Stimulated activated CD8-positive, alpha-beta memory T cell treated with anti-CD3 and anti-CD28 coated beads, Interleukin-7, amount 100 ng/mL, for 4 hours (primary cell): ENCODE measurements around the gene EXOC5.
"Not testable (repeated sequence)": the region's sequence is repeated elsewhere in the genome, so short reads cannot be mapped to it uniquely, and the experiment has no call there.

Experiments
- DNase-seq, 2 donors: peaks; one replicate each; pipeline ENCODE4 v3.0.0-alpha.2; 2020; ENCODE audit warnings: low read depth in 2 of 2

Gene EXOC5

GRCh38 chr14:57268161-57269069 is at the start of gene EXOC5, which contains the start of gene AP5M1:
EXOC5 (minus strand) TSS chr14:57268905; CDS start chr14:57268648, 257 bp downstream.
AP5M1 (plus strand) TSS chr14:57268971; CDS start chr14:57269315, 344 bp downstream.
- DNase-seq: peak; percentile 83 to 85

GRCh38 chr14:57317248-57317833 is 48.6 kb upstream of the EXOC5 start:
- DNase-seq: peak; percentile 28 to 53

- DNase-seq: no peak
These were observed 45.8 kb upstream of the EXOC5 start for GRCh38 chr14:57314396-57315089.

GRCh38 chr14:57302883-57303282 is 34.2 kb upstream of the EXOC5 start:
- no peak for DNase-seq

DNA sequence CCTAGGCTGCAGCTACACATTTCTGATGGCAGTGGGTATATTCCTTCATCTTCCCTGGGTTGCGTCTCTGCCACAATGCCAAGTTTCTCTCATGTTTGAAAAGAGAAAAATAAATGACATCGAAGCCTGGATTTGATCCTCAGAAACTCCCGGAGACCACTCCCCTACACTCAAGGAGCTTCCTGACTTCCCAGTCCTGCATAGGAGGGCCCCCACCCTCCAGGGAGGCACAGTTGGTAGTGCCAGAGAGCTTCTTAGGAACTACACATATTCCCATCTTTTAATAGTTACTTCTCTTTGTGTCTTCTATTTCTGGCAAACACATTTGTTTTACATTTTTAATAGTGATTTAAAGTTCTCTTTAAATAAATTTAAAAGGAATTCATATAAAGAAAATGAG is 30.8 kb upstream of the EXOC5 start:
- no peak for DNase-seq

DNA sequence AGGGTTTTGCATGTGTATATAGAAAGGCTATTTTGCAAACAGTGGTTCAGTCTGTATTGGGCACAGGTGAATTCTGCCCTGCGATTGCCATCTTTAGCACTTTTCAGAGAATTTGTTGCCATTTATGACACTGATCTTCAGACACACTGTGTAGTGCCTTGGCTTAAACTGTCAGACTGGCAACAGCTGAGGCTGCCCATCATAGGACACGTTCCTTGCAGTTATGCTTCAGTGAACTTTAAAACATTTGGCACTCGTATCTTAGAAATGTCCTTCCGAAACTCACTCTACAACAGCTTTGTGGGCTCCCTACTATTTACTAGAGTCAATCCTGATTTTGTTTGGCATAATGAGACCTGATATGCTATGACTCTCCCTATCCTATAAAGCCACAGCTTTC is 29.1 kb upstream of the EXOC5 start:
- no peak for DNase-seq

DNA sequence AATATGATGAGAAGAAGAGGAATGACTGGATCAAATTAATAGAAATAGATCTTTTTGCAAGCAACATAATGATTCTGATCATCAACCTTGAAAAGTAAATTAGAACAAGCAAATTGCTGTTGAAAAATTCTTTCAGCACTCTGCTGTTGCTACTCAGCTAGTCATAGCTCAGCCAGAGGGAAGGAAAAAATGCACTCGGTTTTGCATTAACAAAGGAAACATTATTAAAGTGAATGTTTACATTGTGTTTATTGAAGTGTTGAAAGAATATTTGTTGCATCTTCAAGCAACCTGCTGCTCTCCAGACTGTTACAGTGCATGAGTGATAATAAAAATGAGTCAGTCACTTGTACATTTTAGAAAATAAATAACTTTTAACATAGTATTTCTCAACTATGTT is 26.5 kb upstream of the EXOC5 start:
- no peak for DNase-seq

GRCh38 chr14:57293866-57294837 is 25.4 kb upstream of the EXOC5 start:
- DNase-seq: no peak

GRCh38 chr14:57291692-57292647 is 23.3 kb upstream of the EXOC5 start:
- no peak for DNase-seq

GRCh38 chr14:57290751-57291150 is 22.0 kb upstream of the EXOC5 start:
- DNase-seq: no peak

DNA sequence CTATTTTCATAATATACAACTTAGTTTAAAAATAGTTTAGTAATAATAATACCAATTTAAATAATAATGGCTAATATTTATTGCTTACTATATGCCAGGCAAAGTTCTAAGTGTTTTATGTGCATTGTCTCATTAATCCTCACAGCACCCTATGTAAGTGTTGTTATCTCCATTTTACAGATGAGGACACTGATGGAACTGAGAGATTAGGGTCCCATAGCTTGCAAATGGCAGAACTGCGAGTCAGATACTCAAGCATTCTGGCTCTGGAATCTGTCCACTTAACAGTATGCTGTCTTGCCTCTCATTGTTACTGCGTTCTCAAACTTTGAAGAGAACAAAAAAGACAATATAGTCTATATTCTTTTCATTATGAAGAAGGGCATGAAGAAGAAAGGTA is 19.0 kb upstream of the EXOC5 start:
- no peak for DNase-seq

- no peak for DNase-seq
These were observed 8.4 kb upstream of the EXOC5 start for GRCh38 chr14:57277062-57277461.

GRCh38 chr14:57275023-57275664 is 6.4 kb upstream of the EXOC5 start:
- no peak for DNase-seq

- no peak for DNase-seq
These were observed 5.8 kb upstream of the EXOC5 start for GRCh38 chr14:57274551-57274950.

DNA sequence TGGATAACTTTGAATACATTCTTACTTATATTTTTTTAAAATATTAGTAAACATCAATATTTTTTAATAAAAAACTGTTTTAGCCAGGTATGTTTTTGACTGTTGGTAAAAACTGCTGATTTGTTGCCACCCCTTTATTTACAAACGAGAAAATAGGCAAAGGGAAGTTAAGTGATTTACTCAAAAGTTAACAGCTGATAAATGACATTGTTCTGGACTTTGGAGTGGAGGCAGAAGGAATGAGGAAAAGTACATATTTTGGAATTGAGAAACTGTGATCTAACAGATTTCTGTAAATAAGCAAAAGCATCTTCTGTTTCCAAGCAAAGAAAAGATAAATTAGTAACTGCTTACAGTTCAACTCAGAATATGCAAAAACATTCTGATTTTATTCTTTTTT is 4.5 kb upstream of the EXOC5 start:
- DNase-seq: no peak

DNA sequence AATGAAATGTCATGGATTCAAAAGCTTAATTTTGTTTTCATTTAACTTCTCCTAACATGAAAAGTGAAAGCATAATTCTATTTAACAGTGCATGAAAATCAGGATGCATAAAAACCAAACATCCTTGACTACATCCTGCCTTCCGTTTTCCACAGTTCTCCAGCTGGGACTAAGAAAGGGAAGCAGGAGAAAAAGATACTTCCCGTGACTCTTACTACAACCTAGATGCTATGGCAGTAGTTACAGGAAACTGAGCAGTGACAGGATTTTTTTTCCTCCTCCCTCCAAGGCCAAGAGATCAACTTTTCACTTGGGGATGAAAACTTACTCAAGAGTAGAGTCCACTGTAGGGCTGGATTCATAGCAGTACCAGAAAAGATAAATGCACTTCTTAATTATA is 2.6 kb downstream of the EXOC5 start:
- DNase-seq: no peak

DNA sequence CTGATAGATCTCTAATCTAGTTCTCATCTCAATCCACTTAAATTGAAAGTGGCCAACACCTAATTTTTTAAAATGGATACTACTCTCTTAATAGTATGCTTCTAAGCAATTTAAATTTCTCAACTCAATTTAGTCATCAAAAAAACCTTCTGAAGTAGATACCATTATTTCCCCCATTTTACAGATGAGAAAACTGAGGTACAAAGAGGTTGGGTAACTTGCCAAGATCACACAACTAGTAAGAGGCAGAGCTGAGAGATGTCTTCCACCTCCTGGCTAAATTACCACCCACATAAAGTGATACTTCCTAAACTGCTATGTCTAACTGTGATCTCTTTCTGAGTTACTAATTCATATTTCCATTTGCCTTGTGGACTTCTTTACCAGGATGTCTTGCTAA is 6.6 kb downstream of the EXOC5 start:
- no peak for DNase-seq

GRCh38 chr14:57261604-57262003 is 7.1 kb downstream of the EXOC5 start:
- no peak for DNase-seq

DNA sequence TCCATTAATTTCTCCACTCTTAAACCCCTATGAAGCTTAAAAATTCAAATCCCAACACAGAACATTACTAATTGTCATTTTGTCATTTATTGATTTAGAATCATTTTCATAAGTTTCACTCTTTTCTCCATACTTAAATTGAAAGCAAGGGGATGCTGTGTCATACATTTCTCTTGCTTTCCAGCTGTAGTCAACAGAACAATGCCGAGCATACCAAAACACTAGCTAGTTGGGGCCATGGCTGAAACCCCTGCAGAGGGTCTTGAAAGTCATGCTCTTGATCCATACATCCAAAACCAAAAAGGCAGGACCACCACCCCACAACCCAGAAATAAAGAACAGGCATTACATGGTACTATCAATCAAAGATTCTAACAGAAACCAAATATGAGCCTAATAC is 9.0 kb downstream of the EXOC5 start:
- DNase-seq: no peak

GRCh38 chr14:57258221-57258620 is 10.5 kb downstream of the EXOC5 start:
- not testable (repeated sequence) for DNase-seq
